Activated B cell treated with CpG ODN at 0.5 μM for 24 hours (primary cell): Measurements from ENCODE around the gene POU2F1. TPM values are rescaled to one million over a fixed set of nuclear protein-coding genes. Genes with fewer than 3 reads are reported as not detected.

Experiments
- ATAC-seq: fragments of 200-7000 bp; cut with Tn5 transposase; one replicate; pipeline ENCODE4 v1.10.0; 2021; ENCODE audit warnings: low read depth, mild to moderate bottlenecking, moderate library complexity
- CTCF ChIA-PET: fragments of 350-600 bp; sonication (Branson Sonifier 250); formaldehyde crosslinking; loops from one replicate; lab custom pipeline; 2021; ENCODE audit warnings: antibody characterized with exemption; lab: Charles Lee
- POLR2A ChIA-PET: fragments of 350-600 bp; sonication (Branson Sonifier 250); formaldehyde crosslinking; loops from one replicate; lab custom pipeline; 2021; ENCODE audit warnings: antibody characterized with exemption; lab: Charles Lee
- DNase-seq: peaks from one replicate; pipeline ENCODE4 v3.0.0; 2022
- H3K27ac Mint-ChIP-seq: one replicate; pipeline ENCODE4 v1.8.0; 2020; ENCODE audit warnings: mixed read lengths
- H3K27me3 Mint-ChIP-seq: one replicate; pipeline ENCODE4 v1.8.0; 2021; ENCODE audit warnings: mixed read lengths
- H3K36me3 Mint-ChIP-seq: one replicate; pipeline ENCODE4 v1.8.0; 2021; ENCODE audit warnings: low read depth, mixed read lengths
- H3K4me1 Mint-ChIP-seq: one replicate; pipeline ENCODE4 v1.8.0; 2021; ENCODE audit warnings: mixed read lengths
- H3K4me3 Mint-ChIP-seq: one replicate; pipeline ENCODE4 v1.8.0; 2020; ENCODE audit warnings: mild to moderate bottlenecking, mixed read lengths
- H3K9me3 Mint-ChIP-seq: one replicate; pipeline ENCODE4 v1.8.0; 2020; ENCODE audit warnings: mixed read lengths
- CTCF ChIP-seq: fragments of 200-600 bp; IDR thresholded peaks from one replicate; pipeline ENCODE4 v1.8.0; 2022; ENCODE audit warnings: antibody characterized with exemption, mild to moderate bottlenecking
- intact Hi-C: fragments of 100-400 bp; cut with micrococcal nuclease; formaldehyde crosslinking; loops from one replicate; pipeline ENCODE4 v1.15.1; 2024
- total RNA-seq: library from RNA; stranded (reverse); gene quantifications from 2 replicates; pipeline ENCODE4 v1.2.3, GENCODE V29; 2022

The POU2F1 gene
- total RNA-seq, 1 donor from 2014 or later = 35.5 TPM

GRCh38 chr1:167457936-167458584, 237.4 kb downstream of the POU2F1 start:
- no peak overlapping the region for H3K27ac Mint-ChIP-seq
- no peak for ATAC-seq
- ChIA-PET POLR2A (no interaction called here), CTCF (interaction anchor here (1.2 kb wide), 1 partner anchor 15 kb away, joined by 3 read pairs; no protein-coding TSS in a partner anchor)
- no peaks in the 10 kb centered on the region for H3K36me3 Mint-ChIP-seq
- no peaks in the 10 kb centered on the region for H3K9me3 Mint-ChIP-seq
- no peak for DNase-seq
- peaks cover 8% of the 10 kb centered on the region for H3K27me3 Mint-ChIP-seq
- intact Hi-C loops = loop anchor here (5.0 to 10.0 kb wide), 2 partner anchors 74 to 257 kb away; no protein-coding TSS in a partner anchor
- no peak overlapping the region for H3K4me3 Mint-ChIP-seq
- peaks cover 11% of the 10 kb centered on the region for H3K4me1 Mint-ChIP-seq
- TF ChIP-seq CTCF = no peak

DNA sequence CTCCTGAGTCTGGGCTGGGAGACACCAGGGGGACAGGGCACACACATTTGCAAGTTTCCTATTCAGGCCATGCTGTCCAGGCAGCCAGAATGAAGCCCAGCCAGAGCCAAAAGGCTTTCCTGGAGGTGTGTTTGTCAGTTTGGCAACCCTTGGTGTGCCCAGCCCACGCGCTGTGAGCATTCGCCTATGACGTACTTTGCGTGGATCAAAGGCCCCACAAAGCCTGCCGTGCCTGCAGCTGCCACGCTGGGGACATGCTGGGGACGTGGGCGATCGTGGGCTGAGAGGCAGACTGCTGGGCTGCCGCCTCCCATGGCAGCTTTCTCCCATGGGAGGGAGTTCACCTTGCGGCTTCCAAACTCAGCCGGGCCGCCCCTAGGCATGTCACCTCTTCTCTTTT, 240.2 kb downstream of the POU2F1 start:
- peaks cover 6% of the 10 kb centered on the region for H3K27me3 Mint-ChIP-seq
- ChIA-PET CTCF (no interaction called here), POLR2A (no interaction called here)
- peaks cover 7% of the 10 kb centered on the region for H3K4me1 Mint-ChIP-seq
- H3K4me3 Mint-ChIP-seq = no peak overlapping the region
- no peak for ATAC-seq
- no peak overlapping the region for H3K27ac Mint-ChIP-seq
- no peak for TF ChIP-seq CTCF
- no peak for DNase-seq
- H3K9me3 Mint-ChIP-seq = no peaks in the 10 kb centered on the region
- intact Hi-C loops = no loop called here
- no peaks in the 10 kb centered on the region for H3K36me3 Mint-ChIP-seq

DNA sequence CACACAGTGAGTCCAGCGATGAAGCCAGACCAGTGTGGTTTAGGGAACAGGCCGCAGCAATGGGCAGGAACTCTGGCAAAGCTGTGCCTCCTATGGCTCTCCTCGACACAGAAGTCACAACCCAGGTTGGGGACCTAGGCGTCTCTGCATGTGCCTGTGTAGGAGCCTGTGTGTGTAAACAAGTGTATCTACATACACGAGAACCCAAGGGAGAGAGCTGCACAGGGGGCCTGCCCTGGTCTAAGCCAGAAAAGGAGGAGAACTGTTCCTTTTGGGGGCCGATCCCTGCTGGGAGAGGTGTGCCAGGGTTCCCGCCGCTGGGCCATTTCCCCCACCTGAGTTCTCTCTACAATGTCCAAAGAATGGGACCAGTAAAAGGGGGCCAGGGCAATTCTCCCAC, 241.7 kb downstream of the POU2F1 start:
- ATAC-seq = no peak
- Mint-ChIP-seq H3K27me3 (peaks cover 6% of the 10 kb centered on the region), H3K9me3 (no peaks in the 10 kb centered on the region), H3K4me3 (no peak overlapping the region), H3K4me1 (no peaks in the 10 kb centered on the region), H3K36me3 (no peaks in the 10 kb centered on the region), H3K27ac (no peak overlapping the region)
- no peak for DNase-seq
- POLR2A ChIA-PET = no interaction called here
- intact Hi-C loops = no loop called here
- CTCF ChIA-PET = no interaction called here
- no peak for TF ChIP-seq CTCF

DNA sequence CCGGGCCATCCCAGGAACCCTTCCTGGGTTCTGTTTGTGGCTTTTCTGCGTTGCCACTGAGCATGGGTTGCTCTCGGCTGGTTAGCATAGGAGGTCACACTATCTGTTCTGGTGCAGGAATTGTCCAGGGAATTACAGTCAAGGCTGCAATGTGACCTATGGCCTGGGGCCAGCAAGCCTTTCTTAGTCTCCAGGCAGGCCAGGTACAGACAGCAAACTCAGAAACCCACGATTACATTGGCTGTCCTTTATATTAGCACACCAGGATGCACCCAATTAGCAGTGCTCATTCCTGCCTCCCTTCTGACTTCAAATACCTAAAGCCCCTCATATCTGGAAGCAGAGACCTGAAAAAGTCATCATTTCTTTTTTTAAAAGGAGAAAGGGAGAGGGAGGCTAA, 242.4 kb downstream of the POU2F1 start:
- POLR2A ChIA-PET = no interaction called here
- no peak for ATAC-seq
- no peaks in the 10 kb centered on the region for H3K36me3 Mint-ChIP-seq

More for the DNA sequence above, 242.4 kb downstream of the POU2F1 start:
- Mint-ChIP-seq H3K9me3 (no peaks in the 10 kb centered on the region), H3K4me3 (no peak overlapping the region), H3K27ac (no peak overlapping the region), H3K4me1 (no peaks in the 10 kb centered on the region), H3K27me3 (peaks cover 6% of the 10 kb centered on the region)
- intact Hi-C loops = no loop called here
- DNase-seq = no peak
- CTCF ChIA-PET = no interaction called here
- TF ChIP-seq CTCF = no peak
